Measurements from ENCODE around the gene SAMD10. TPM values are rescaled to one million over a fixed set of nuclear protein-coding genes. Genes with fewer than 3 reads are reported as not detected.

SAMD10 gene
- total and polyA plus RNA-seq, 10 of the 15 experiments (the other 5 are each of a cell fraction or from before 2014, with no cell fraction given): 1.3 to 51.4 (median 17.9) TPM

GRCh38 chr20:63945031-63945658 lies 34.3 kb downstream of the SAMD10 start:
- 86% methylated on average over 17 of the region's 17 CpGs for WGBS (ENCODE audit: insufficient coverage, insufficient replicate concordance, low lambda C conversion rate, missing lambda C conversion rate)
- Histone ChIP-seq H3K4me2 (ENCODE audit: control insufficient read depth, insufficient read depth) (no peak overlapping the region), H3K36me3 (ENCODE audit: control insufficient read depth in 2 of 2, insufficient read depth in 2 of 2, low read length in 1 of 2) (peaks cover 17 to 41% of the 10 kb centered on the region in 2 experiments; a peak in 3 of 4 replicates), H3K27me3 (replicated peaks in 1 of 2; ENCODE audit: control insufficient read depth in 2 of 2, insufficient read depth in 2 of 2, low read length in 1 of 2) (no peaks in the 10 kb centered on the region), H3K9ac (ENCODE audit: control insufficient read depth, insufficient read depth, low read length) (no peak overlapping the region), H2AFZ (ENCODE audit: control insufficient read depth, low read depth, low read length) (no peak overlapping the region), H3K27ac (ENCODE audit: control insufficient read depth, insufficient read depth) (no peak overlapping the region), H3K4me1 (ENCODE audit: control insufficient read depth, insufficient read depth, low read length) (peaks cover 24% of the 10 kb centered on the region), H4K20me1 (ENCODE audit: control insufficient read depth, insufficient read depth) (peaks cover 4% of the 10 kb centered on the region; the same call in 1 of the 2 replicates), H3K79me2 (ENCODE audit: control insufficient read depth, insufficient read depth, low read length) (peaks cover 18% of the 10 kb centered on the region), H3K9me3 (replicated peaks; ENCODE audit: control insufficient read depth, insufficient read depth, low read length) (no peaks in the 10 kb centered on the region; the same call in 2 of the 3 replicates), H3K4me3 (no peak overlapping the region)
- FAIRE-seq (no peak), DNase-seq (ENCODE audit: low read depth, low spot score) (no peak), ATAC-seq (no peak)
- BruUV-seq (replicated peaks): no TSS peak
- ChIA-PET CTCF (no interaction called here), RAD21 (ENCODE audit: unreplicated experiment) (interaction anchor here (1.0 kb wide), 1 partner anchor 241 kb away, joined by 3 read pairs; no protein-coding TSS in a partner anchor), SMC1A (ENCODE audit: uncharacterized antibody, unreplicated experiment) (no interaction called here), POLR2A (no interaction called here)
- intact Hi-C loops (cut with micrococcal nuclease; ENCODE audit: unreplicated experiment) (no loop called here), in situ Hi-C loops (cut with MboI) (no loop called here)
- no peak for TF ChIP-seq NFXL1 (IDR thresholded peaks at IDR 0.05; ENCODE audit: borderline replicate concordance)
- TF ChIP-seq SMAD5 (IDR thresholded peaks at IDR 0.05; ENCODE audit: low read depth): no peak
- TF ChIP-seq, protein P1, sequence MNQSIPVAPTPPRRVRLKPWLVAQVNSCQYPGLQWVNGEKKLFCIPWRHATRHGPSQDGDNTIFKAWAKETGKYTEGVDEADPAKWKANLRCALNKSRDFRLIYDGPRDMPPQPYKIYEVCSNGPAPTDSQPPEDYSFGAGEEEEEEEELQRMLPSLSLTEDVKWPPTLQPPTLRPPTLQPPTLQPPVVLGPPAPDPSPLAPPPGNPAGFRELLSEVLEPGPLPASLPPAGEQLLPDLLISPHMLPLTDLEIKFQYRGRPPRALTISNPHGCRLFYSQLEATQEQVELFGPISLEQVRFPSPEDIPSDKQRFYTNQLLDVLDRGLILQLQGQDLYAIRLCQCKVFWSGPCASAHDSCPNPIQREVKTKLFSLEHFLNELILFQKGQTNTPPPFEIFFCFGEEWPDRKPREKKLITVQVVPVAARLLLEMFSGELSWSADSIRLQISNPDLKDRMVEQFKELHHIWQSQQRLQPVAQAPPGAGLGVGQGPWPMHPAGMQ (IDR thresholded peaks at IDR 0.05; ENCODE audit: borderline replicate concordance): no peak
- TF ChIP-seq ZNF274 (IDR thresholded peaks at IDR 0.05; ENCODE audit: insufficient read depth, insufficient read length): no peak
- no peak for TF ChIP-seq FOXK2 (IDR thresholded peaks at IDR 0.05)
- no peak for TF ChIP-seq STAT3 (IDR thresholded peaks at IDR 0.05; ENCODE audit: low read depth, low read length)
- no peak for TF ChIP-seq CBX5 (IDR thresholded peaks at IDR 0.05; ENCODE audit: low read depth)
- TF ChIP-seq, protein P2, sequence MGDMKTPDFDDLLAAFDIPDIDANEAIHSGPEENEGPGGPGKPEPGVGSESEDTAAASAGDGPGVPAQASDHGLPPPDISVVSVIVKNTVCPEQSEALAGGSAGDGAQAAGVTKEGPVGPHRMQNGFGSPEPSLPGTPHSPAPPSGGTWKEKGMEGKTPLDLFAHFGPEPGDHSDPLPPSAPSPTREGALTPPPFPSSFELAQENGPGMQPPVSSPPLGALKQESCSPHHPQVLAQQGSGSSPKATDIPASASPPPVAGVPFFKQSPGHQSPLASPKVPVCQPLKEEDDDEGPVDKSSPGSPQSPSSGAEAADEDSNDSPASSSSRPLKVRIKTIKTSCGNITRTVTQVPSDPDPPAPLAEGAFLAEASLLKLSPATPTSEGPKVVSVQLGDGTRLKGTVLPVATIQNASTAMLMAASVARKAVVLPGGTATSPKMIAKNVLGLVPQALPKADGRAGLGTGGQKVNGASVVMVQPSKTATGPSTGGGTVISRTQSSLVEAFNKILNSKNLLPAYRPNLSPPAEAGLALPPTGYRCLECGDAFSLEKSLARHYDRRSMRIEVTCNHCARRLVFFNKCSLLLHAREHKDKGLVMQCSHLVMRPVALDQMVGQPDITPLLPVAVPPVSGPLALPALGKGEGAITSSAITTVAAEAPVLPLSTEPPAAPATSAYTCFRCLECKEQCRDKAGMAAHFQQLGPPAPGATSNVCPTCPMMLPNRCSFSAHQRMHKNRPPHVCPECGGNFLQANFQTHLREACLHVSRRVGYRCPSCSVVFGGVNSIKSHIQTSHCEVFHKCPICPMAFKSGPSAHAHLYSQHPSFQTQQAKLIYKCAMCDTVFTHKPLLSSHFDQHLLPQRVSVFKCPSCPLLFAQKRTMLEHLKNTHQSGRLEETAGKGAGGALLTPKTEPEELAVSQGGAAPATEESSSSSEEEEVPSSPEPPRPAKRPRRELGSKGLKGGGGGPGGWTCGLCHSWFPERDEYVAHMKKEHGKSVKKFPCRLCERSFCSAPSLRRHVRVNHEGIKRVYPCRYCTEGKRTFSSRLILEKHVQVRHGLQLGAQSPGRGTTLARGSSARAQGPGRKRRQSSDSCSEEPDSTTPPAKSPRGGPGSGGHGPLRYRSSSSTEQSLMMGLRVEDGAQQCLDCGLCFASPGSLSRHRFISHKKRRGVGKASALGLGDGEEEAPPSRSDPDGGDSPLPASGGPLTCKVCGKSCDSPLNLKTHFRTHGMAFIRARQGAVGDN (IDR thresholded peaks at IDR 0.05): no peak
- TF ChIP-seq SREBF2 (IDR thresholded peaks at IDR 0.05; ENCODE audit: low read length): no peak
- TF ChIP-seq, protein P3, sequence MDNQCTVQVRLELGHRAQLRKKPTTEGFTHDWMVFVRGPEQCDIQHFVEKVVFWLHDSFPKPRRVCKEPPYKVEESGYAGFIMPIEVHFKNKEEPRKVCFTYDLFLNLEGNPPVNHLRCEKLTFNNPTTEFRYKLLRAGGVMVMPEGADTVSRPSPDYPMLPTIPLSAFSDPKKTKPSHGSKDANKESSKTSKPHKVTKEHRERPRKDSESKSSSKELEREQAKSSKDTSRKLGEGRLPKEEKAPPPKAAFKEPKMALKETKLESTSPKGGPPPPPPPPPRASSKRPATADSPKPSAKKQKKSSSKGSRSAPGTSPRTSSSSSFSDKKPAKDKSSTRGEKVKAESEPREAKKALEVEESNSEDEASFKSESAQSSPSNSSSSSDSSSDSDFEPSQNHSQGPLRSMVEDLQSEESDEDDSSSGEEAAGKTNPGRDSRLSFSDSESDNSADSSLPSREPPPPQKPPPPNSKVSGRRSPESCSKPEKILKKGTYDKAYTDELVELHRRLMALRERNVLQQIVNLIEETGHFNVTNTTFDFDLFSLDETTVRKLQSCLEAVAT (IDR thresholded peaks at IDR 0.05): no peak
- no peak for TF ChIP-seq POLR2A (IDR thresholded peaks at IDR 0.05; ENCODE audit: low read depth, low read length)
- no peak for TF ChIP-seq CREB1 (IDR thresholded peaks at IDR 0.05; ENCODE audit: low read depth)

Data from GM12878 (cell line).